GM12865 (cell line): ENCODE results near the gene CERS6.
"Not testable (repeated sequence)": the region's sequence is repeated elsewhere in the genome, so short reads cannot be mapped to it uniquely, and the experiment has no call there.

Experiments used
- DNase-seq: peaks from one replicate; pipeline ENCODE4 v3.0.0; 2010; ENCODE audit warnings: low read depth
- H3K4me3 ChIP-seq: 2 replicates; pipeline ENCODE4 v1.5.1; 2011; ENCODE audit warnings: mild to moderate bottlenecking, low read depth, low read length, control low read depth
- TF ChIP-seq, protein P1 (sequence below): IDR thresholded peaks from 2 replicates; pipeline ENCODE4 v1.5.1; 2011; ENCODE audit warnings: low read length, control low read depth, low read depth, inconsistent platforms; ENCODE audit not compliant: insufficient read depth; ENCODE audit errors: missing control alignments

Gene CERS6

GRCh38 chr2:168496906-168497305 is 40.8 kb downstream of the CERS6 start:
- TF ChIP-seq, protein P1, sequence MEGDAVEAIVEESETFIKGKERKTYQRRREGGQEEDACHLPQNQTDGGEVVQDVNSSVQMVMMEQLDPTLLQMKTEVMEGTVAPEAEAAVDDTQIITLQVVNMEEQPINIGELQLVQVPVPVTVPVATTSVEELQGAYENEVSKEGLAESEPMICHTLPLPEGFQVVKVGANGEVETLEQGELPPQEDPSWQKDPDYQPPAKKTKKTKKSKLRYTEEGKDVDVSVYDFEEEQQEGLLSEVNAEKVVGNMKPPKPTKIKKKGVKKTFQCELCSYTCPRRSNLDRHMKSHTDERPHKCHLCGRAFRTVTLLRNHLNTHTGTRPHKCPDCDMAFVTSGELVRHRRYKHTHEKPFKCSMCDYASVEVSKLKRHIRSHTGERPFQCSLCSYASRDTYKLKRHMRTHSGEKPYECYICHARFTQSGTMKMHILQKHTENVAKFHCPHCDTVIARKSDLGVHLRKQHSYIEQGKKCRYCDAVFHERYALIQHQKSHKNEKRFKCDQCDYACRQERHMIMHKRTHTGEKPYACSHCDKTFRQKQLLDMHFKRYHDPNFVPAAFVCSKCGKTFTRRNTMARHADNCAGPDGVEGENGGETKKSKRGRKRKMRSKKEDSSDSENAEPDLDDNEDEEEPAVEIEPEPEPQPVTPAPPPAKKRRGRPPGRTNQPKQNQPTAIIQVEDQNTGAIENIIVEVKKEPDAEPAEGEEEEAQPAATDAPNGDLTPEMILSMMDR: no peak
- no peak for DNase-seq
- no peak overlapping the region for H3K4me3 ChIP-seq

- no peak for DNase-seq
- TF ChIP-seq, protein P1: no peak
- H3K4me3 ChIP-seq: no peak overlapping the region
Measured at GRCh38 chr2:168499500-168499899, 43.4 kb downstream of the CERS6 start.

GRCh38 chr2:168500516-168500915 is 44.4 kb downstream of the CERS6 start:
- no peak for DNase-seq
- TF ChIP-seq, protein P1: no peak
- no peak overlapping the region for H3K4me3 ChIP-seq

GRCh38 chr2:168501466-168502065 is 45.5 kb downstream of the CERS6 start:
- TF ChIP-seq, protein P1: no peak
- DNase-seq: no peak
- H3K4me3 ChIP-seq: no peak overlapping the region

- not testable (repeated sequence) for H3K4me3 ChIP-seq, DNase-seq
Measured at GRCh38 chr2:168502852-168503251, 46.8 kb downstream of the CERS6 start.

DNA sequence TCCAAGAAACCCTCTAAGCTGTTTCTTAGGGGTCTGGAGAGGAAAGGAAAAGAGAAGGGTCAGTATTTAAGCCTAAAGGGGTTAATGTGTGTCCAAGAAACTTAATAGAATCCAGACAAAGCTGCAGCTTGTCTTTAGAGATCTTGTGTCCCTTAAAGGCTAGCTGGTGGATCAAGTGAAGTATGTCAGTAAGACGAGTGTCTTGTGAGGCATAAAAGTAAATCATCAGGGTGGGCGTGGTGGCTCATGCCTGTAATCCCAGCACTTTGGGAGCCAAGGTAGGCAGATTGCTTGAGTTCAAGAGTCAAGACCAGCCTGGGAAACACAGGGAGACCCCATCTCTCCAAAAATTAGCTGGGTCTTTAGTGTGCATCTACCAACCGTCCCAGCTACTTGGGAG is 47.8 kb downstream of the CERS6 start:
- TF ChIP-seq, protein P1: no peak
- no peak for DNase-seq
- no peak overlapping the region for H3K4me3 ChIP-seq

- no peak for DNase-seq
- TF ChIP-seq, protein P1: no peak
- no peak overlapping the region for H3K4me3 ChIP-seq
Measured at GRCh38 chr2:168504323-168504722, 48.3 kb downstream of the CERS6 start.
